Heart right ventricle (tissue), 16 donors: Measurements from ENCODE around the gene TSPAN11. TPM values are rescaled to one million over a fixed set of nuclear protein-coding genes. Genes with fewer than 3 reads are reported as not detected.

Experiments used
- ATAC-seq, 8 donors: fragments of 200-7000 bp; cut with Tn5 transposase; one replicate each; pipeline ENCODE4 v1.9.1; 2020; ENCODE audit warnings: mild to moderate bottlenecking in 8 of 8, moderate library complexity in 8 of 8, moderate number of reproducible peaks in 1 of 8
- DNase-seq, 2 donors: peaks; one replicate each; pipeline ENCODE4 v3.0.0-alpha.2; 2020
- H3K27ac ChIP-seq, 10 donors: fragments of 200-600 bp; sonication (generic) in 2 of 10; one replicate each; pipeline versions ENCODE4 v1.5.0 to v1.8.0; 2020 to 2022; ENCODE audit warnings: mild to moderate bottlenecking in 3 of 10
- H3K27me3 ChIP-seq, 7 donors: fragments of 200-600 bp; one replicate each; pipeline ENCODE4 v1.8.0; 2021 to 2022; ENCODE audit warnings: mild to moderate bottlenecking in 2 of 7
- H3K36me3 ChIP-seq, 9 donors: fragments of 200-600 bp; sonication (generic) in 1 of 9; one replicate each; pipeline versions ENCODE4 v1.5.0 to v1.8.0; 2020 to 2022; ENCODE audit warnings: mild to moderate bottlenecking in 2 of 9
- H3K4me1 ChIP-seq, 9 donors: fragments of 200-600 bp; sonication (generic) in 1 of 9; one replicate each; pipeline versions ENCODE4 v1.5.0 to v1.8.0; 2020 to 2022; ENCODE audit warnings: mild to moderate bottlenecking in 4 of 9
- H3K4me3 ChIP-seq, 10 donors: fragments of 200-600 bp; sonication (generic) in 2 of 10; one replicate each; pipeline versions ENCODE4 v1.5.0 to v1.8.0; 2020 to 2022; ENCODE audit warnings: mild to moderate bottlenecking in 7 of 10, moderate library complexity in 2 of 10
- H3K9me3 ChIP-seq, 11 donors: fragments of 200-600 bp in 10 of 11; sonication (generic) in 2 of 11; one replicate each; pipeline versions ENCODE4 v1.5.0 to v1.8.0; 2013 to 2022; ENCODE audit warnings: mild to moderate bottlenecking in 2 of 11, control low read depth in 1 of 11, moderate library complexity in 1 of 11
- CTCF ChIP-seq, 9 donors: fragments of 200-600 bp; sonication (generic) in 2 of 9; IDR thresholded peaks; one replicate each; pipeline versions ENCODE4 v1.5.0 to v1.8.0; 2021 to 2022; ENCODE audit warnings: antibody characterized with exemption in 9 of 9, mild to moderate bottlenecking in 5 of 9, moderate library complexity in 1 of 9
- WGBS, 2 donors: extraction: QIAGEN DNeasy Blood & Tissue Kit; methylation state at CpG; one replicate each; pipeline ENCODE4 v1.1.7; 2013; ENCODE audit warnings: inconsistent platforms in 1 of 2; 5-methylcytosine and 5-hydroxymethylcytosine counted together
- intact Hi-C, 10 donors: fragments of 100-400 bp; cut with DNase I; formaldehyde crosslinking; loops; one replicate each; pipeline versions ENCODE4 v1.11.1 to v1.14.2; 2022
- polyA plus RNA-seq, 2 donors: library from polyadenylated mRNA; stranded (reverse); fragments of 200-250 nt; gene quantifications; one replicate each; pipeline ENCODE4 v1.2.3, GENCODE V29; 2013
- total RNA-seq, 10 donors: library from RNA; stranded (reverse); fragmentation: NEBNext Ultra II Directional in 3 of 10; extraction: Animal tissue kit (Norgen Biotek cat#: 25700) in 3 of 10; gene quantifications; one replicate each; pipeline versions ENCODE4 v1.2.1 to v1.2.4, GENCODE V29; 2021 to 2023
- donor health status: Arrhythmogenic right ventricular cardiomyopathy.
- donor health status: ischemic (EF 13 %, LVEDD 7.1; RV severe dilation, severe dysfunction).
- donor health status: healthy with polysubstance abuse.
- donor health status: DM: no; HTN: yes; CAD: no.
- donor health status: DM: no; HTN: no; CAD: no.
- donor health status: ischemic (EF 25% LVEDD 6.9; RV normal size, moderate dysfunction).
- donor health status: ischemic (EF 25% LVEDD 5.7; RV mildly dilated, moderate dysfunction).
- donor health status: healthy.
- donor health status: DM: yes; HTN: yes; CAD: no.
- donor health status: Ischemic cardiomyopathy.
- donor health status: ischemic (EF 35%, LVEDD 5.7; RV mildly dilated, moderate dysfunction).
- donor health status: nonischemic (EF 11% LVEDD 7.7; RV severe dilation, severe dysfunction).
- donor health status: DM: yes; HTN: yes; CAD: no.
- donor health status: PGD.
- donor health status: ischemic (EF 29% LVEDD 5.4; RV normal size, mild dysfunction).
- donor health status: nonischemic (EF 23%, LVEDD 6.1; RV moderate dilation, normal function).

The TSPAN11 gene
- total and polyA plus RNA-seq, 12 donors, result 0.60 to 2.9 (median 0.94) TPM

- H3K27me3 ChIP-seq, result no peaks in the 10 kb centered on the region
- no peak overlapping the region for H3K27ac ChIP-seq
- no peaks in the 10 kb centered on the region for H3K9me3 ChIP-seq
- H3K36me3 ChIP-seq, result no peaks in the 10 kb centered on the region
- TF ChIP-seq CTCF (IDR thresholded peaks at IDR 0.05), result no peak
- ATAC-seq (no peak), DNase-seq (no peak)
- WGBS, 2 donors, result 93 to 95% methylated on average over 3 of the region's 3 CpGs
- H3K4me3 ChIP-seq, result no peak overlapping the region
- intact Hi-C loops, result loop anchor here in 1 of 10 donors (10.0 kb wide), 1 partner anchor 238 kb away; no protein-coding TSS in a partner anchor
- H3K4me1 ChIP-seq, result no peaks in the 10 kb centered on the region
Observed at GRCh38 chr12:30996752-30997151, 70.2 kb downstream of the TSPAN11 start.

GRCh38 chr12:30997685-30998440 lies 71.3 kb downstream of the TSPAN11 start:
- no peaks in the 10 kb centered on the region for H3K4me1 ChIP-seq
- intact Hi-C loops, result loop anchor here in 1 of 10 donors (10.0 kb wide), 1 partner anchor 237 kb away; no protein-coding TSS in a partner anchor
- DNase-seq, result no peak
- H3K4me3 ChIP-seq, result no peak overlapping the region
- ATAC-seq, result no peak
- H3K27ac ChIP-seq, result no peak overlapping the region
- H3K27me3 ChIP-seq, result no peaks in the 10 kb centered on the region
- H3K36me3 ChIP-seq, result no peaks in the 10 kb centered on the region
- H3K9me3 ChIP-seq, result no peaks in the 10 kb centered on the region
- no peak for TF ChIP-seq CTCF (IDR thresholded peaks at IDR 0.05)
- WGBS, 2 donors, result 89 to 92% methylated on average over 7 of the region's 7 CpGs

DNA sequence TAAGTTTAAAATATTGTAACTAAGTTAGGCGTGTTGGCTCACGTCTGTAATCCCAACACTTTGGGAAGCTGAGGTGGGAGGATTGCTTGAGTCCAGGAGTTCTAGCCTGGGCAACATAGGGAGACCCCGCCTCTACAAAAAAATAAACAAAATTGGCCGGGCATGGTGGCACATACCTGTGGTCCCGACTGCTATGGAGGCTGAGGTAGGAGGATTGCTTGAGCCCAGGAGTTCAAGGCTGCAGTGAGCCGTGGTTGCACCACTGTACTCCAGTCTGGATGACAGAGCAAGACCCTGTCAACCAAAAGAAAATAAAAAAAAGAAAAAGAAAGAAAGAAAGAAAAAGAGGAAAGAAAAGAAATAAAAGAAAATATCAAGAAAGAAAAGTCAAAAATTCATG lies 72.5 kb downstream of the TSPAN11 start:
- no peak for TF ChIP-seq CTCF (IDR thresholded peaks at IDR 0.05)
- Histone ChIP-seq H3K9me3 (no peaks in the 10 kb centered on the region), H3K4me1 (no peaks in the 10 kb centered on the region), H3K36me3 (no peaks in the 10 kb centered on the region), H3K4me3 (no peak overlapping the region), H3K27ac (no peak overlapping the region), H3K27me3 (no peaks in the 10 kb centered on the region)
- ATAC-seq (no peak), DNase-seq (no peak)
- intact Hi-C loops, result loop anchor here in 1 of 10 donors (10.0 kb wide), 1 partner anchor 236 kb away; no protein-coding TSS in a partner anchor
- 93 to 99% methylated on average over 6 of the region's 6 CpGs for WGBS, 2 donors

DNA sequence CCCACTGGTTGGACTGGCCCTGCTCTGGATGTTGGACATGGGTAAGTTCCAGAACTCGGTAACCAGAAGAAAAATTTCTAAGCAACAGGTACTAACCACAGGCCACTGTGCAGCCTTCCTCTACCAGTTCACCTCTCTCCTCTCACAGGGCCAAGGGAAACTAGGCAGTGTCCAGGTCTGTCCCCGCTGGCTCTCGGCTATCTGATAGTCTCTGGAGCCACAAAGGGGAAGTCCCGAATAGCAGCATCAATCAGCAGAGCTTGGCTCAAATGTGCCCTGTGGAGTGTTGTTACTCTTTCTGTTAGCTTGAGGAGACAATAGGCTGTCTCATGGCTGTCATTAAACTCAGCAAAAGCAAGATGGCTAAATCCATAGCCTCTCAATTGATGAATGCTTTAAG lies 73.2 kb downstream of the TSPAN11 start:
- H3K27me3 ChIP-seq, result no peaks in the 10 kb centered on the region
- no peaks in the 10 kb centered on the region for H3K4me1 ChIP-seq
- no peak for TF ChIP-seq CTCF (IDR thresholded peaks at IDR 0.05)
- H3K9me3 ChIP-seq, result no peaks in the 10 kb centered on the region
- DNase-seq, result no peak
- H3K36me3 ChIP-seq, result no peaks in the 10 kb centered on the region
- intact Hi-C loops, result loop anchor here in 1 of 10 donors (10.0 kb wide), 1 partner anchor 235 kb away; no protein-coding TSS in a partner anchor
- no peak overlapping the region for H3K4me3 ChIP-seq
- no peak for ATAC-seq
- WGBS, 2 donors, result 71 to 83% methylated on average over 4 of the region's 4 CpGs
- H3K27ac ChIP-seq, result no peak overlapping the region
